H9 (cell line): ENCODE results near the gene PLEKHF1. TPM values are rescaled to one million over a fixed set of nuclear protein-coding genes. Genes with fewer than 3 reads are reported as not detected.

ENCODE experiments used
- DNase-seq: peaks from one replicate; pipeline ENCODE4 v3.0.0-alpha.2; 2017
- H2AFZ ChIP-seq: one replicate; pipeline ENCODE4 v1.6.1; 2013; ENCODE audit warnings: mild to moderate bottlenecking, low read length, control low read depth, moderate library complexity
- H2AK5ac ChIP-seq: 2 replicates; pipeline ENCODE4 v1.6.1; 2013; ENCODE audit warnings: low read length, control low read depth, mixed read lengths; ENCODE audit not compliant: insufficient read length
- H2BK120ac ChIP-seq: one replicate; pipeline ENCODE4 v1.6.1; 2013; ENCODE audit warnings: low read depth, mild to moderate bottlenecking, low read length, control low read depth, inconsistent platforms; ENCODE audit not compliant: poor library complexity, severe bottlenecking
- H2BK12ac ChIP-seq: 2 replicates; pipeline ENCODE4 v1.6.1; 2013; ENCODE audit warnings: low read length, control low read depth, mixed read lengths, low read depth; ENCODE audit not compliant: insufficient read length
- H2BK15ac ChIP-seq: 2 replicates; pipeline ENCODE4 v1.6.1; 2013; ENCODE audit warnings: low read depth, low read length, control low read depth
- H2BK20ac ChIP-seq: one replicate; pipeline ENCODE4 v1.6.1; 2013; ENCODE audit warnings: low read depth, mild to moderate bottlenecking, low read length, control low read depth, inconsistent platforms; ENCODE audit not compliant: poor library complexity, severe bottlenecking
- H2BK5ac ChIP-seq: 2 replicates; pipeline ENCODE4 v1.6.1; 2013; ENCODE audit warnings: low read length, control low read depth, mixed read lengths; ENCODE audit not compliant: insufficient read length
- H3K14ac ChIP-seq: 2 replicates; pipeline ENCODE4 v1.6.1; 2013; ENCODE audit warnings: low read length, control low read depth; ENCODE audit not compliant: insufficient read depth
- H3K18ac ChIP-seq: 2 replicates; pipeline ENCODE4 v1.6.1; 2013; ENCODE audit warnings: low read depth, mild to moderate bottlenecking, mixed read lengths, low read length, control low read depth; ENCODE audit not compliant: insufficient read length
- H3K23ac ChIP-seq: 2 replicates; pipeline ENCODE4 v1.6.1; 2013; ENCODE audit warnings: low read length, control low read depth, mixed read lengths, low read depth; ENCODE audit not compliant: insufficient read length
- H3K23me2 ChIP-seq: 2 replicates; pipeline ENCODE4 v1.6.1; 2013; ENCODE audit warnings: low read depth, mild to moderate bottlenecking, mixed read lengths, low read length, control low read depth; ENCODE audit not compliant: insufficient read length, poor library complexity, severe bottlenecking
- H3K27ac ChIP-seq: 2 replicates; pipeline ENCODE4 v1.5.1; 2013; ENCODE audit warnings: low read length, control low read depth, mixed read lengths, low read depth; ENCODE audit not compliant: insufficient read length
- H3K27me3 ChIP-seq: 2 replicates; pipeline ENCODE4 v1.6.1; 2013; ENCODE audit warnings: low read length, control low read depth, inconsistent platforms; ENCODE audit not compliant: insufficient read depth
- H3K4ac ChIP-seq: 2 replicates; pipeline ENCODE4 v1.6.1; 2013; ENCODE audit warnings: low read depth, mild to moderate bottlenecking, control low read depth, inconsistent platforms, low read length, moderate library complexity
- H3K4me1 ChIP-seq: 2 replicates; pipeline ENCODE4 v1.6.1; 2013; ENCODE audit warnings: low read length, control low read depth, inconsistent platforms; ENCODE audit not compliant: insufficient read depth
- H3K4me2 ChIP-seq: 2 replicates; pipeline ENCODE4 v1.6.1; 2013; ENCODE audit warnings: low read length, control low read depth, mixed read lengths; ENCODE audit not compliant: insufficient read length, insufficient read depth
- H3K56ac ChIP-seq: 2 replicates; pipeline ENCODE4 v1.6.1; 2013; ENCODE audit warnings: low read depth, mild to moderate bottlenecking, mixed read lengths, low read length, control low read depth; ENCODE audit not compliant: insufficient read length
- H3K79me1 ChIP-seq: 2 replicates; pipeline ENCODE4 v1.6.1; 2013; ENCODE audit warnings: low read depth, mild to moderate bottlenecking, moderate library complexity, low read length, control low read depth, inconsistent platforms; ENCODE audit not compliant: insufficient read depth, poor library complexity, severe bottlenecking
- H3K79me2 ChIP-seq: 2 replicates; pipeline ENCODE4 v1.6.1; 2013; ENCODE audit warnings: low read length, control low read depth, inconsistent platforms; ENCODE audit not compliant: insufficient read depth
- H3K9ac ChIP-seq: 2 replicates; pipeline ENCODE4 v1.6.1; 2013; ENCODE audit warnings: low read length, control low read depth, mixed read lengths; ENCODE audit not compliant: insufficient read length; ENCODE audit errors: extremely low read depth
- H3K9me3 ChIP-seq: one replicate; pipeline ENCODE4 v1.6.1; 2013; ENCODE audit warnings: low read depth, low read length, inconsistent platforms; ENCODE audit not compliant: control insufficient read depth
- H3T11ph ChIP-seq: one replicate; pipeline ENCODE4 v1.6.1; 2013; ENCODE audit warnings: mild to moderate bottlenecking, low read length, control low read depth, inconsistent platforms
- H4K20me1 ChIP-seq: one replicate; pipeline ENCODE4 v1.6.1; 2013; ENCODE audit not compliant: control insufficient read depth, insufficient read length, insufficient read depth
- H4K5ac ChIP-seq: 2 replicates; pipeline ENCODE4 v1.6.1; 2013; ENCODE audit warnings: low read depth, mild to moderate bottlenecking, mixed read lengths, low read length, control low read depth; ENCODE audit not compliant: insufficient read length
- H4K8ac ChIP-seq: replicated peaks from 2 replicates; pipeline ENCODE4 v1.6.1; 2013; ENCODE audit warnings: low read length, control low read depth, mixed read lengths, low read depth; ENCODE audit not compliant: insufficient read length
- H4K91ac ChIP-seq: 2 replicates; pipeline ENCODE4 v1.6.1; 2013; ENCODE audit warnings: low read depth, mild to moderate bottlenecking, moderate library complexity, mixed read lengths, low read length, control low read depth; ENCODE audit not compliant: insufficient read length
- H3K27ac Mint-ChIP-seq, 3 experiments: 2 replicates in 2 of 3; 3 replicates in 1 of 3; pipeline ENCODE4 v1.8.0; 2020 to 2021; ENCODE audit warnings: mixed read lengths in 3 of 3, mild to moderate bottlenecking in 1 of 3, moderate library complexity in 1 of 3
- H3K27me3 Mint-ChIP-seq: 2 replicates; pipeline ENCODE4 v1.8.0; 2021; ENCODE audit warnings: low read depth, mild to moderate bottlenecking, moderate library complexity, mixed read lengths
- H3K36me3 Mint-ChIP-seq, 3 experiments: 2 replicates in 2 of 3; 3 replicates in 1 of 3; pipeline ENCODE4 v1.8.0; 2020 to 2021; ENCODE audit warnings: low read depth in 3 of 3, mixed read lengths in 3 of 3; ENCODE audit not compliant: insufficient read depth in 1 of 3
- H3K4me1 Mint-ChIP-seq, 2 experiments: 2 replicates each; pipeline ENCODE4 v1.8.0; 2020; ENCODE audit warnings: mixed read lengths in 2 of 2
- H3K4me3 Mint-ChIP-seq, 2 experiments: 2 replicates in 1 of 2; 3 replicates in 1 of 2; pipeline ENCODE4 v1.8.0; 2020 to 2021; ENCODE audit warnings: mild to moderate bottlenecking in 2 of 2, mixed read lengths in 2 of 2, moderate library complexity in 1 of 2
- H3K9me3 Mint-ChIP-seq, 2 experiments: 2 replicates in 1 of 2; 3 replicates in 1 of 2; pipeline ENCODE4 v1.8.0; 2020; ENCODE audit warnings: mild to moderate bottlenecking in 2 of 2, mixed read lengths in 2 of 2, moderate library complexity in 1 of 2
- CTCF ChIP-seq: fragments of 200-600 bp; sonication (generic); conservative IDR thresholded peaks from 3 replicates; pipeline ENCODE4 v1.8.0; 2021; ENCODE audit warnings: antibody characterized with exemption, mild to moderate bottlenecking
- WGBS: extraction: QIAGEN DNeasy Blood & Tissue Kit; methylation state at CpG from one replicate; pipeline ENCODE4 v1.1.7; 2013; ENCODE audit warnings: missing lambda C conversion rate, low lambda C conversion rate, mixed read lengths; ENCODE audit not compliant: insufficient read length; ENCODE audit errors: extremely low coverage; 5-methylcytosine and 5-hydroxymethylcytosine counted together
- total RNA-seq: library from RNA; stranded (reverse); gene quantifications from 2 replicates; pipeline ENCODE4 v1.2.1, GENCODE V29; 2021

The PLEKHF1 gene
- total RNA-seq, 1 experiment from 2014 or later = 4.9 TPM

GRCh38 chr19:29639086-29639485 lies 26.2 kb upstream of the PLEKHF1 start:
- H3K4me2 ChIP-seq = no peak overlapping the region
- H3T11ph ChIP-seq = no peak overlapping the region
- H4K91ac ChIP-seq = no peak overlapping the region
- no peak overlapping the region for H3K4ac ChIP-seq
- Mint-ChIP-seq H3K4me1 (peaks cover 0 to 3% of the 10 kb centered on the region in 2 experiments; a peak in 1 of 4 replicates), H3K9me3 (no peaks in the 10 kb centered on the region; a peak in 2 of 5 replicates), H3K27me3 (peaks cover 4% of the 10 kb centered on the region), H3K36me3 (no peaks in the 10 kb centered on the region), H3K4me3 (no peak overlapping the region), H3K27ac (no peak overlapping the region; a peak in 2 of 7 replicates)
- H3K9ac ChIP-seq = no peak overlapping the region
- WGBS = no CpG with 5 or more reads among the region's 8 CpGs
- H3K23ac ChIP-seq = no peak overlapping the region
- DNase-seq = no peak
- no peaks in the 10 kb centered on the region for H3K9me3 ChIP-seq
- H2BK120ac ChIP-seq = no peak overlapping the region
- H3K23me2 ChIP-seq = no peaks in the 10 kb centered on the region
- H3K14ac ChIP-seq = no peak overlapping the region
- no peak overlapping the region for H3K27ac ChIP-seq
- H3K56ac ChIP-seq = no peak overlapping the region
- no peaks in the 10 kb centered on the region for H3K79me2 ChIP-seq
- no peak overlapping the region for H3K18ac ChIP-seq
- H2BK20ac ChIP-seq = no peak overlapping the region
- H4K20me1 ChIP-seq = no peaks in the 10 kb centered on the region
- no peaks in the 10 kb centered on the region for H3K4me1 ChIP-seq
- no peak overlapping the region for H2BK15ac ChIP-seq
- H2BK5ac ChIP-seq = no peak overlapping the region
- no peak overlapping the region for H2AK5ac ChIP-seq
- H2BK12ac ChIP-seq = no peak overlapping the region
- no peak for TF ChIP-seq CTCF
- no peaks in the 10 kb centered on the region for H3K79me1 ChIP-seq
- no peak overlapping the region for H4K5ac ChIP-seq
- no peak overlapping the region for H2AFZ ChIP-seq
- H3K27me3 ChIP-seq = no peaks in the 10 kb centered on the region
- H4K8ac ChIP-seq = no peak overlapping the region
